ENCODE results near the gene UBASH3B. TPM values are rescaled to one million over a fixed set of nuclear protein-coding genes. Genes with fewer than 3 reads are reported as not detected.

The UBASH3B gene
- polyA plus RNA-seq, 4 donors: 0.89 to 2.1 (median 1.0) TPM

DNA sequence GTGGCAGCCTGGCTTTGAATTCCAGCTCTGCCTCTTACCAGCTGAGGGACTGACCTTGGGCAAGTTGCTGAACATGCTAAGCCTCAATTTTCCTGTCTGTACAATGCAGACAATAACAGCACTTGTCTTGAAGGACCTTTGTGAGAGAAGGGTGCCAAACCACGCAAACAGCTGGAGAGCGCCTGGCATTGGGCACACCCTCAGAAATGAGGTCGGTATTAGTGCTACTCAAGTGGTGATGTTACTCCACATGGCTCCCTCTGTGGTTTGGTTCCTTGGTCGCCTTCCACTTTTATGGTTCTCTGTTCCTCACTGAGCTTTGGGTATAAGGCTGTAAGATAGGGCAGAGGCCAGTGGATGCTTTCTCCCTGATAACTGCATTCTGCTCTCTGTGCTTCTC lies 8.2 kb downstream of the UBASH3B start:
- Histone ChIP-seq H3K27ac (ENCODE audit: low read depth in 1 of 3, low read length in 2 of 3) (no peak overlapping the region), H3K36me3 (ENCODE audit: control insufficient read depth in 3 of 3, insufficient read depth in 2 of 3, low read depth in 1 of 3, low read length in 3 of 3) (peaks cover 0 to 2% (median 0%) of the 10 kb centered on the region in 3 donors), H3K4me3 (ENCODE audit: low read depth in 1 of 3, low read length in 3 of 3) (no peak overlapping the region), H3K27me3 (ENCODE audit: control insufficient read depth in 3 of 3, insufficient read depth in 3 of 3, low read length in 3 of 3) (peaks cover 0 to 2% (median 0%) of the 10 kb centered on the region in 3 donors), H3K9me3 (ENCODE audit: control insufficient read depth in 2 of 2, insufficient read depth in 1 of 2, low read depth in 1 of 2, low read length in 1 of 2) (peaks cover 0 to 1% of the 10 kb centered on the region in 2 donors), H3K4me1 (ENCODE audit: control insufficient read depth in 3 of 3, insufficient read depth in 2 of 3, low read depth in 1 of 3, low read length in 2 of 3) (no peaks in the 10 kb centered on the region)
- 64 to 77% (median 73%) methylated on average over 4 of the region's 4 CpGs for WGBS, 3 donors
- FAIRE-seq: no peak
- no peak for DNase-seq

DNA sequence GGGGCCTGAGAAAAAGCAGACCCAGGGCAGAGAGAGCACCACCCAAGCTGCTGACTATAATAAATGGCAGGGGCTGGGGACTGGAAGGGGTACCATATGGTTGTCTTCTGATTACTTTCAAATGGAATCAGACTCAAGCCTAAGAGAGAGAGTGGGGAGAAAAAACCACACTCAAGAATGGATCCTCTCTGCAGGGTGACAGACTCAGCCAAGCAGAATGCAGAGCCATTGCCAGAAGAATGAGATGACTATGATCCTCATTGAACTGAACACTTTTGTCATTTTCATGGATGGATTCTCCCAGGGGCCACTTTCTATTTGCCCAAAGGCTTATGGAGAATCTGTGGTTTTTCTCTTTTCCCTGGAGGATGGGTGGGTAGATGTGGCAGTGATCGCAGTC lies 8.7 kb downstream of the UBASH3B start:
- Histone ChIP-seq H3K27ac (ENCODE audit: low read depth in 1 of 3, low read length in 2 of 3) (no peak overlapping the region), H3K27me3 (ENCODE audit: control insufficient read depth in 3 of 3, insufficient read depth in 3 of 3, low read length in 3 of 3) (peaks cover 0 to under 1% (median 0%) of the 10 kb centered on the region in 3 donors), H3K36me3 (ENCODE audit: control insufficient read depth in 3 of 3, insufficient read depth in 2 of 3, low read depth in 1 of 3, low read length in 3 of 3) (peaks cover 0 to 2% (median 0%) of the 10 kb centered on the region in 3 donors), H3K4me1 (ENCODE audit: control insufficient read depth in 3 of 3, insufficient read depth in 2 of 3, low read depth in 1 of 3, low read length in 2 of 3) (no peaks in the 10 kb centered on the region), H3K4me3 (ENCODE audit: low read depth in 1 of 3, low read length in 3 of 3) (no peak overlapping the region), H3K9me3 (ENCODE audit: control insufficient read depth in 2 of 2, insufficient read depth in 1 of 2, low read depth in 1 of 2, low read length in 1 of 2) (no peaks in the 10 kb centered on the region)
- DNase-seq: no peak
- no peak for FAIRE-seq
- WGBS, 3 donors: 89 to 94% (median 94%) methylated on average over 1 of the region's 1 CpG

DNA sequence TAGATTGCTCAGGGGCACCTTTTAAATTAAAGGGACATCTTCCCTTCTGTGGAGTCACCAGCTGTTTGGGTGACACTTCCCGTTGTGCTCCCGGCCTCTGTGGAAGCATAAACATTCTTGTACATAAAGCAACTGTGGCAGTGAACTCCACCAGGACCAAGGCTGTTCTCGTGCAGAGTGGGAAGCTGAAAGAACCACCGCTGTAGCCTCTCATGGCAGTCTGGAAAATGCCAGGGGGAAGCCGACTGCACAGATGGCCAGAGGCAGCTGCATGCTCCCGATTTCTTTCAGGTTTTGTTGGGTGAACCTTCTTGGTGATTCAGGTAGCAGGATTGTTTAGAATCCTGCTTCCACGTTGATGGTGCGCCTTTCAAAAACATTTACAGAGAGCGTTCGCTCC lies 10.3 kb downstream of the UBASH3B start:
- no peak for DNase-seq
- Histone ChIP-seq H3K4me3 (ENCODE audit: low read depth in 1 of 3, low read length in 3 of 3) (no peak overlapping the region), H3K27me3 (ENCODE audit: control insufficient read depth in 3 of 3, insufficient read depth in 3 of 3, low read length in 3 of 3) (no peaks in the 10 kb centered on the region), H3K4me1 (ENCODE audit: control insufficient read depth in 3 of 3, insufficient read depth in 2 of 3, low read depth in 1 of 3, low read length in 2 of 3) (no peaks in the 10 kb centered on the region), H3K36me3 (ENCODE audit: control insufficient read depth in 3 of 3, insufficient read depth in 2 of 3, low read depth in 1 of 3, low read length in 3 of 3) (peaks cover 0 to 2% (median 0%) of the 10 kb centered on the region in 3 donors), H3K9me3 (ENCODE audit: control insufficient read depth in 2 of 2, insufficient read depth in 1 of 2, low read depth in 1 of 2, low read length in 1 of 2) (no peaks in the 10 kb centered on the region), H3K27ac (ENCODE audit: low read depth in 1 of 3, low read length in 2 of 3) (no peak overlapping the region)
- WGBS, 3 donors: 60 to 61% (median 60%) methylated on average over 10 of the region's 10 CpGs
- FAIRE-seq: no peak

DNA sequence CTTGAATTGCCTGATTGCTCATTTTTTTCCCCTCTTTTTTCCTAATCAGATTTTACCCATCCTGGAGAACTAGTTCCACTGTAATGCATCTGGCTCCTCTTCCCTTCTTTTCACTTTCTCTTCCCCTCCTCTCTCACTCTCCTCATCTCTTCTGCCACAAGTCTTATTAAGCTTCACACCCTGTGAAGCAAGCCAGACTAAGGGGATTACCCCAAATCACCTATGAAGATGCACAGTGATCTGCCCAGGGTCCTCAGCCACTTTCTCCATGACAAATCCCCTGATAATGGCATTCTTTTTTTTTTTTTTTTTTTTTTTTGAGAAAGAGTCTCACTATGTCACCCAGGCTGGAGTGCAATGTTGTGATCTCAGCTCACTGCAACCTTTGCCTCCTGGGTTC lies 11.2 kb downstream of the UBASH3B start:
- no peak overlapping the region for H3K4me3 ChIP-seq (ENCODE audit: low read depth in 1 of 3, low read length in 3 of 3)
- H3K9me3 ChIP-seq (ENCODE audit: control insufficient read depth in 2 of 2, insufficient read depth in 1 of 2, low read depth in 1 of 2, low read length in 1 of 2): no peaks in the 10 kb centered on the region
- no peak for DNase-seq
- FAIRE-seq: no peak
- H3K27ac ChIP-seq (ENCODE audit: low read depth in 1 of 3, low read length in 2 of 3): no peak overlapping the region
- no peaks in the 10 kb centered on the region for H3K27me3 ChIP-seq (ENCODE audit: control insufficient read depth in 3 of 3, insufficient read depth in 3 of 3, low read length in 3 of 3)
- H3K4me1 ChIP-seq (ENCODE audit: control insufficient read depth in 3 of 3, insufficient read depth in 2 of 3, low read depth in 1 of 3, low read length in 2 of 3): no peaks in the 10 kb centered on the region
- peaks cover 0 to 2% (median 0%) of the 10 kb centered on the region in 3 donors for H3K36me3 ChIP-seq (ENCODE audit: control insufficient read depth in 3 of 3, insufficient read depth in 2 of 3, low read depth in 1 of 3, low read length in 3 of 3)

DNA sequence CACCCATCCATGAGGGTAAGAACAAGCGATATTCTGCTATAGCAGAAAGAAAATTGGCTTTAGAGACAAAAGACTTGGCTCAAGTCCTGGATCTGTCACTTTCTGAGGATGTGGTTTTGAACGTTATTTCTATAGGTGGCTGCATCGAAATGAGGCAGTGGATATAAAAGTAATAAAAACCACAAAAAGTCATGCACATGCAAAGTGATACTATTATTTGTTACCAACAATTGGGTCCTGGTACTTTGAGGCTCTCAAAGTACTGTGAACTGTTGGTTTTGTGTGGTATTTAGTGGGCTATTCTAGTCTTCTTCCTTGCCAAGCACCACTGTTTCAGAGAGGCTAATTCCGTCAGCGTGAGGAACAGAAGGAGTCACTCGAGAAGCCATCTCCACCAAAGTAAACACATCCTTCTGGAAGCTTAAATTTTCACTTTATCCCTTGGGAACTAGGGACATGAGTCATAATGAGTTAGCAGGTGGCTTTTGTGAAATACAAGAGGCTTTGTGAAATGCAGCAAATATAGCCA lies 13.1 kb downstream of the UBASH3B start:
- Histone ChIP-seq H3K9me3 (ENCODE audit: control insufficient read depth in 2 of 2, insufficient read depth in 1 of 2, low read depth in 1 of 2, low read length in 1 of 2) (no peaks in the 10 kb centered on the region), H3K27me3 (ENCODE audit: control insufficient read depth in 3 of 3, insufficient read depth in 3 of 3, low read length in 3 of 3) (no peaks in the 10 kb centered on the region), H3K36me3 (ENCODE audit: control insufficient read depth in 3 of 3, insufficient read depth in 2 of 3, low read depth in 1 of 3, low read length in 3 of 3) (peaks cover 0 to 1% (median 0%) of the 10 kb centered on the region in 3 donors), H3K4me1 (ENCODE audit: control insufficient read depth in 3 of 3, insufficient read depth in 2 of 3, low read depth in 1 of 3, low read length in 2 of 3) (no peaks in the 10 kb centered on the region), H3K4me3 (ENCODE audit: low read depth in 1 of 3, low read length in 3 of 3) (no peak overlapping the region), H3K27ac (ENCODE audit: low read depth in 1 of 3, low read length in 2 of 3) (peak overlapping the region in 1 of 3 donors; percentile 36)
- DNase-seq (peak in 1 of 2 donors; percentile 46), FAIRE-seq (no peak)
- WGBS, 3 donors: 51 to 77% (median 55%) methylated on average over 6 of the region's 6 CpGs

DNA sequence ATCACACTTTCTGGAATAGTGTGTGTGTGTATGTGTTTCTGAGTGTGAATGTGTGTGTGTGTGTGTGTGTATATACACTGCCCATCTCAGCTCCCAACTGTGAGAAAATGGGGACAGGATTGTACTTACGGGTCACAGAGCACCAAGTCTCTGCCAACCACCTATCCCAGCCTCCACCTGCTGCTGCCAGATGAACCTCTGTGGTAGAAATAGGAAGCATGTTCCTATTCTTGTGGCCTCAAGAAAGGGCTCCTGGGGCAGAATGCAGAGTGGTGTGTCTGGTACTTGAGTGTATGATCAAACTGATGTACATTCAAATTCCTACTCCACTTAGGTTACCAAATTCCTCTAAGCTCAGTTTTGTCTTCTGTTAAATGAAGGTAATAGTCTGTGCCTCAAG lies 14.6 kb downstream of the UBASH3B start:
- no peak overlapping the region for H3K4me3 ChIP-seq (ENCODE audit: low read depth in 1 of 3, low read length in 3 of 3)
- no peak for DNase-seq
- no peaks in the 10 kb centered on the region for H3K36me3 ChIP-seq (ENCODE audit: control insufficient read depth in 3 of 3, insufficient read depth in 2 of 3, low read depth in 1 of 3, low read length in 3 of 3)
- H3K27ac ChIP-seq (ENCODE audit: low read depth in 1 of 3, low read length in 2 of 3): no peak overlapping the region
- no peaks in the 10 kb centered on the region for H3K9me3 ChIP-seq (ENCODE audit: control insufficient read depth in 2 of 2, insufficient read depth in 1 of 2, low read depth in 1 of 2, low read length in 1 of 2)
- 85 to 100% (median 87%) methylated on average over 1 of the region's 1 CpG for WGBS, 3 donors
- FAIRE-seq: no peak
- H3K27me3 ChIP-seq (ENCODE audit: control insufficient read depth in 3 of 3, insufficient read depth in 3 of 3, low read length in 3 of 3): no peaks in the 10 kb centered on the region
- no peaks in the 10 kb centered on the region for H3K4me1 ChIP-seq (ENCODE audit: control insufficient read depth in 3 of 3, insufficient read depth in 2 of 3, low read depth in 1 of 3, low read length in 2 of 3)

DNA sequence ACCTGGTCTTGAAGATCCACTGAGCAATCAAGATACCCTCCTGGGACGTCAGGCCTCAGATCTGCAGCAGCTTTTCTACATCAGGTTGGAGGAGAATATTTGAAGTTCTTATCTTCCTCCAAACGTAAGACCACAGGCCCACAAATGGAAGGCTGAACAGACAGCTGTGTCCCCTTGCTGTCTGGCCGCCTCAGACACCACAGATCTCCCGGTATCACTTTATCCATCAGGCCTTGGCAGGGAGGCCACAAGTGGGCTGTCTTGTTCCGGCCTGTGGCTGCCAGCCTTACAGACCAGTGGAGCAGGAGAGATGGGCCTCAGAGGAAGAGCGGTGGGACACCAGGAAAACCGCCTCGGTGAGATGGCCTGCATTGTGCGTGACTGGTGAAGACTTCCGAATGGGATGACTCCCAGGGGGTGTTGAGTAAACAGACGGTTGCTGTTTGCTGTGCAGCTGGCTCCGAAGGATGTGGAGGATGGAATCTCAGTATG lies 15.9 kb downstream of the UBASH3B start:
- Histone ChIP-seq H3K4me3 (ENCODE audit: low read depth in 1 of 3, low read length in 3 of 3) (no peak overlapping the region), H3K27me3 (ENCODE audit: control insufficient read depth in 3 of 3, insufficient read depth in 3 of 3, low read length in 3 of 3) (no peaks in the 10 kb centered on the region), H3K9me3 (ENCODE audit: control insufficient read depth in 2 of 2, insufficient read depth in 1 of 2, low read depth in 1 of 2, low read length in 1 of 2) (no peaks in the 10 kb centered on the region), H3K36me3 (ENCODE audit: control insufficient read depth in 3 of 3, insufficient read depth in 2 of 3, low read depth in 1 of 3, low read length in 3 of 3) (no peaks in the 10 kb centered on the region), H3K27ac (ENCODE audit: low read depth in 1 of 3, low read length in 2 of 3) (no peak overlapping the region), H3K4me1 (ENCODE audit: control insufficient read depth in 3 of 3, insufficient read depth in 2 of 3, low read depth in 1 of 3, low read length in 2 of 3) (no peaks in the 10 kb centered on the region)
- FAIRE-seq (no peak), DNase-seq (peak in 1 of 2 donors; percentile 12)
- WGBS, 3 donors: 60 to 82% (median 70%) methylated on average over 12 of the region's 12 CpGs

DNA sequence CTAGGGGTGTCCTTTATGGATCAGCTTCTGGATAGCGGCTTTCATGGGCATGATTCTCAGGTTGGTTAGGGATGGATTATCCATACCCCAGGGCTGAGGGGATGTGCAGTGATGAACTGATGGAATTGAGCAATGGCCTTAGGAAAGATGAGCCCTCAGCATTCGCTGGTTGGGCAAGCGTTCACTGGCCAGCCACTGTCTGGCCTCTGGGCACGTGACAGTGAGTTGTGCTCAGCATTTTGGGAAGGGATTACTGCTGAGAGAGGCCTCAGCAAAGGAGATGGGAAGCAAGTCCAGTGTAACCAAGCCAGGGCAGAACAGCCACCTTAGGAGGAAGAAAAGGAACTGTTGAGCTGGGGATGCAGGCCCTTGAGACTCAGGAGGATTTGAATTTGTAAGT lies 17.4 kb downstream of the UBASH3B start:
- Histone ChIP-seq H3K4me3 (ENCODE audit: low read depth in 1 of 3, low read length in 3 of 3) (no peak overlapping the region), H3K4me1 (ENCODE audit: control insufficient read depth in 3 of 3, insufficient read depth in 2 of 3, low read depth in 1 of 3, low read length in 2 of 3) (no peaks in the 10 kb centered on the region), H3K36me3 (ENCODE audit: control insufficient read depth in 3 of 3, insufficient read depth in 2 of 3, low read depth in 1 of 3, low read length in 3 of 3) (no peaks in the 10 kb centered on the region), H3K27me3 (ENCODE audit: control insufficient read depth in 3 of 3, insufficient read depth in 3 of 3, low read length in 3 of 3) (no peaks in the 10 kb centered on the region), H3K27ac (ENCODE audit: low read depth in 1 of 3, low read length in 2 of 3) (no peak overlapping the region), H3K9me3 (ENCODE audit: control insufficient read depth in 2 of 2, insufficient read depth in 1 of 2, low read depth in 1 of 2, low read length in 1 of 2) (no peaks in the 10 kb centered on the region)
- DNase-seq (no peak), FAIRE-seq (no peak)
- WGBS, 3 donors: 90 to 93% (median 92%) methylated on average over 4 of the region's 4 CpGs

DNA sequence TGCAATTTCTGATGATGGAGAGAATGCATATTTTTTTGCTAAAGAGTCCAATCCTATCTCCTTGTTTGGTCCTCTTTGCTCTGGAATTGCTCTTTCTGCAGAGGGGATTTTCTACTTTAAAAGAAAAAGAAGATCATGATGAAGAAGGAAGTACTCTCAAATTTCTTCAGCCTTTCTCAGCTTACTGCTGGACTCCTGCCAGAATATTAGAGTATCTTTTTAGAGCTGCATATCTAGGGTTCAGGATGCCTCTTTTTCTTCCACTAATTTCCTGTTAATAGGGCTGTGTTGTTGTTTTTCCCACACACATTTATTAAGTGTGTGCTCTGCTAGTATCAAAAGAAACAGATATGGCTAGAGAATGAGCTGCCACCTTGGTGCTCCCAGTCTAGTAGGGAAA lies 18.2 kb downstream of the UBASH3B start:
- FAIRE-seq: no peak
- Histone ChIP-seq H3K27me3 (ENCODE audit: control insufficient read depth in 3 of 3, insufficient read depth in 3 of 3, low read length in 3 of 3) (no peaks in the 10 kb centered on the region), H3K4me3 (ENCODE audit: low read depth in 1 of 3, low read length in 3 of 3) (no peak overlapping the region), H3K36me3 (ENCODE audit: control insufficient read depth in 3 of 3, insufficient read depth in 2 of 3, low read depth in 1 of 3, low read length in 3 of 3) (no peaks in the 10 kb centered on the region), H3K4me1 (ENCODE audit: control insufficient read depth in 3 of 3, insufficient read depth in 2 of 3, low read depth in 1 of 3, low read length in 2 of 3) (no peaks in the 10 kb centered on the region), H3K9me3 (ENCODE audit: control insufficient read depth in 2 of 2, insufficient read depth in 1 of 2, low read depth in 1 of 2, low read length in 1 of 2) (no peaks in the 10 kb centered on the region), H3K27ac (ENCODE audit: low read depth in 1 of 3, low read length in 2 of 3) (no peak overlapping the region)
- DNase-seq: no peak
